ENCODE results near the gene ING3. TPM values are rescaled to one million over a fixed set of nuclear protein-coding genes. Genes with fewer than 3 reads are reported as not detected.

The ING3 gene
- total and polyA plus RNA-seq, 2 of the 8 experiments (the other 6 are each of a cell fraction or from before 2014, with no cell fraction given): 6.0 to 17.7 TPM

GRCh38 chr7:120950539-120951308, at the start of gene ING3 (continued):
- TF ChIP-seq RNF2 (IDR thresholded peaks at IDR 0.05; ENCODE audit: borderline replicate concordance, low read depth, low read length, missing control alignments, poor library complexity, severe bottlenecking) (no peak), EP300 (IDR thresholded peaks at IDR 0.05; ENCODE audit: borderline replicate concordance in 1 of 2, low read depth in 2 of 2, low read length in 2 of 2) (no peak), YY1 (IDR thresholded peaks at IDR 0.05; ENCODE audit: low read depth, low read length) (peak; percentile 86), RFX5 (IDR thresholded peaks at IDR 0.05; ENCODE audit: borderline replicate concordance, low read depth, low read length) (no peak), BACH1 (IDR thresholded peaks at IDR 0.05; ENCODE audit: low read length) (peak; percentile 61; the same call in 1 of the 2 replicates), MAX (IDR thresholded peaks at IDR 0.05) (peak; percentile 43), E2F6 (IDR thresholded peaks at IDR 0.05) (no peak), NANOG (IDR thresholded peaks at IDR 0.05; ENCODE audit: insufficient read depth, low read depth, low read length, poor library complexity, severe bottlenecking) (no peak), CEBPB (IDR thresholded peaks at IDR 0.05; ENCODE audit: low read depth, low read length) (peak; percentile 16; the same call in 1 of the 2 replicates), EZH2 (IDR thresholded peaks at IDR 0.05; ENCODE audit: low read depth, low read length, severe bottlenecking) (no peak), CBX5 (IDR thresholded peaks at IDR 0.05; ENCODE audit: low read depth, low read length) (no peak), BCL11A (IDR thresholded peaks at IDR 0.05; ENCODE audit: low read depth in 2 of 2, low read length in 2 of 2) (no peak), ASH2L (IDR thresholded peaks at IDR 0.05; ENCODE audit: low read length) (peak; percentile 86), HDAC6 (IDR thresholded peaks at IDR 0.05; ENCODE audit: low read depth, low read length) (no peak), MAFK (IDR thresholded peaks at IDR 0.05; ENCODE audit: low read depth, low read length) (no peak), POU5F1 (IDR thresholded peaks at IDR 0.05; ENCODE audit: low read depth, low read length) (no peak), SP1 (IDR thresholded peaks at IDR 0.05; ENCODE audit: low read depth, low read length) (no peak; the same call in 1 of the 2 replicates), KDM1A (IDR thresholded peaks at IDR 0.05; ENCODE audit: borderline replicate concordance, low read length) (peak; percentile 18; the same call in 1 of the 2 replicates), TEAD4 (IDR thresholded peaks at IDR 0.05; ENCODE audit: low read depth, low read length) (0 out of 2 replicates have a peak, but pooled peaks have one; percentile 15), SAP30 (IDR thresholded peaks at IDR 0.05; ENCODE audit: insufficient read depth, insufficient replicate concordance, low read length) (no peak)
